ENCODE results near the gene SCAANT1. TPM values are rescaled to one million over a fixed set of nuclear protein-coding genes. Genes with fewer than 3 reads are reported as not detected.

Gene SCAANT1
- total and polyA plus RNA-seq, 9 donors: not detected

GRCh38 chr3:63869940-63870614 lies 42.1 kb downstream of the SCAANT1 start:
- 81 to 91% (median 86%) methylated on average over 3 of the region's 3 CpGs for WGBS, 3 donors

GRCh38 chr3:63867225-63867624 lies 45.0 kb downstream of the SCAANT1 start:
- TF ChIP-seq POLR2A (IDR thresholded peaks at IDR 0.05): no peak
- no peak for TF ChIP-seq CTCF (IDR thresholded peaks at IDR 0.05)
- TF ChIP-seq EP300 (IDR thresholded peaks at IDR 0.05): no peak
- Histone ChIP-seq H3K27me3 (no peaks in the 10 kb centered on the region), H3K4me1 (ENCODE audit: insufficient read depth) (peaks cover 8% of the 10 kb centered on the region), H3K9me3 (no peaks in the 10 kb centered on the region), H3K27ac (no peak overlapping the region), H3K4me3 (no peak overlapping the region), H3K36me3 (no peaks in the 10 kb centered on the region)
- WGBS, 3 donors: 95 to 98% (median 97%) methylated on average over 1 of the region's 1 CpG
- DNase-seq: no peak
- intact Hi-C loops (cut with DNase I): no loop called here

More at GRCh38 chr3:63869940-63870614, 42.1 kb downstream of the SCAANT1 start:
- Histone ChIP-seq H3K27me3 (no peaks in the 10 kb centered on the region), H3K4me3 (no peak overlapping the region), H3K4me1 (ENCODE audit: insufficient read depth) (peaks cover 3% of the 10 kb centered on the region), H3K36me3 (no peaks in the 10 kb centered on the region), H3K9me3 (no peaks in the 10 kb centered on the region), H3K27ac (no peak overlapping the region)
- no peak for DNase-seq
- TF ChIP-seq POLR2A (IDR thresholded peaks at IDR 0.05) (no peak), EP300 (IDR thresholded peaks at IDR 0.05) (no peak), CTCF (IDR thresholded peaks at IDR 0.05) (no peak)
- intact Hi-C loops (cut with DNase I): no loop called here

- Histone ChIP-seq H3K36me3 (no peaks in the 10 kb centered on the region), H3K4me1 (ENCODE audit: insufficient read depth) (peaks cover 7% of the 10 kb centered on the region), H3K27me3 (no peaks in the 10 kb centered on the region), H3K27ac (peak overlapping the region in 1 of 2 donors; percentile 40), H3K9me3 (no peaks in the 10 kb centered on the region), H3K4me3 (peak overlapping the region; percentile 96)
- intact Hi-C loops (cut with DNase I): loop anchor here in 1 of 4 donors (5.0 kb wide), 1 partner anchor 47 kb away; the partner anchor contains the start of gene SCAANT1
- TF ChIP-seq CTCF (IDR thresholded peaks at IDR 0.05) (no peak), EP300 (IDR thresholded peaks at IDR 0.05) (no peak), POLR2A (IDR thresholded peaks at IDR 0.05) (no peak)
- DNase-seq: no peak
- 3 to 6% (median 4%) methylated on average over 3 of the region's 3 CpGs for WGBS, 3 donors
These were observed 47.2 kb downstream of the SCAANT1 start for GRCh38 chr3:63864965-63865327.

GRCh38 chr3:63864008-63864964 lies 47.9 kb downstream of the SCAANT1 start:
- H3K4me3 ChIP-seq: peak overlapping the region; percentile 96
- peak overlapping the region; percentile 40 to 85 for H3K27ac ChIP-seq
- TF ChIP-seq CTCF (IDR thresholded peaks at IDR 0.05) (no peak), POLR2A (IDR thresholded peaks at IDR 0.05) (no peak), EP300 (IDR thresholded peaks at IDR 0.05) (no peak)
- peak; percentile 37 to 71 (median 64) for DNase-seq
- H3K27me3 ChIP-seq: no peaks in the 10 kb centered on the region
- intact Hi-C loops (cut with DNase I): loop anchor here in 1 of 4 donors (5.0 kb wide), 1 partner anchor 48 kb away; the partner anchor contains the start of gene SCAANT1
- no peaks in the 10 kb centered on the region for H3K36me3 ChIP-seq
- WGBS, 3 donors: 0 to 1% (median 1%) methylated on average over 35 to 93 of the region's 93 CpGs
- H3K4me1 ChIP-seq (ENCODE audit: insufficient read depth): peaks cover 7% of the 10 kb centered on the region
- no peaks in the 10 kb centered on the region for H3K9me3 ChIP-seq
